ENCODE results near the gene PIK3CB.
"Not testable (repeated sequence)": the region's sequence is repeated elsewhere in the genome, so short reads cannot be mapped to it uniquely, and the experiment has no call there.

PIK3CB gene

GRCh38 chr3:138842483-138843188 lies 7.9 kb upstream of the PIK3CB start:
- no peak overlapping the region for H3K4me2 ChIP-seq (ENCODE audit: low read depth, low read length, poor library complexity, severe bottlenecking)
- no peak overlapping the region for H3K27ac ChIP-seq (ENCODE audit: low read depth, low read length)
- no peaks in the 10 kb centered on the region for H3K36me3 ChIP-seq (ENCODE audit: low read length)
- no peaks in the 10 kb centered on the region for H3F3A ChIP-seq (ENCODE audit: insufficient read depth)
- no peaks in the 10 kb centered on the region for H3K27me3 ChIP-seq (ENCODE audit: low read length)
- H4K20me1 ChIP-seq (ENCODE audit: low read depth, low read length): no peaks in the 10 kb centered on the region
- H3K9me3 ChIP-seq (ENCODE audit: insufficient read depth, low read length): no peaks in the 10 kb centered on the region
- TF ChIP-seq EZH2phosphoT487 (conservative IDR thresholded peaks at IDR 0.05; ENCODE audit: low read length): no peak
- TF ChIP-seq CTCF (IDR thresholded peaks at IDR 0.05; ENCODE audit: insufficient read depth, low read length, poor library complexity, severe bottlenecking): no peak
- H3K9me2 ChIP-seq (replicated peaks; ENCODE audit: insufficient read depth, low read length): no peaks in the 10 kb centered on the region
- H3K9ac ChIP-seq (ENCODE audit: low read length): no peak overlapping the region
- H2AFZ ChIP-seq (ENCODE audit: low read depth, low read length, severe bottlenecking): no peak overlapping the region
- no peaks in the 10 kb centered on the region for H3K79me2 ChIP-seq (ENCODE audit: insufficient read depth, low read length)
- H3K4me3 ChIP-seq (ENCODE audit: insufficient read depth, low read length, poor library complexity, severe bottlenecking): no peak overlapping the region

- not testable (repeated sequence) for H4K20me1 ChIP-seq (ENCODE audit: low read depth, low read length); H3K9ac ChIP-seq (ENCODE audit: low read length); H3K36me3 ChIP-seq (ENCODE audit: low read length); H3K4me3 ChIP-seq (ENCODE audit: insufficient read depth, low read length, poor library complexity, severe bottlenecking); H3F3A ChIP-seq (ENCODE audit: insufficient read depth); H2AFZ ChIP-seq (ENCODE audit: low read depth, low read length, severe bottlenecking); H3K9me3 ChIP-seq (ENCODE audit: insufficient read depth, low read length); H3K27me3 ChIP-seq (ENCODE audit: low read length); H3K27ac ChIP-seq (ENCODE audit: low read depth, low read length); H3K4me2 ChIP-seq (ENCODE audit: low read depth, low read length, poor library complexity, severe bottlenecking); H3K9me2 ChIP-seq (replicated peaks; ENCODE audit: insufficient read depth, low read length); H3K79me2 ChIP-seq (ENCODE audit: insufficient read depth, low read length)
Measured at GRCh38 chr3:138838385-138838784, 3.7 kb upstream of the PIK3CB start.

GRCh38 chr3:138835846-138836245 lies 1.1 kb upstream of the PIK3CB start:
- H2AFZ ChIP-seq (ENCODE audit: low read depth, low read length, severe bottlenecking); H3F3A ChIP-seq (ENCODE audit: insufficient read depth); H3K27ac ChIP-seq (ENCODE audit: low read depth, low read length); H3K9me2 ChIP-seq (replicated peaks; ENCODE audit: insufficient read depth, low read length); H3K4me3 ChIP-seq (ENCODE audit: insufficient read depth, low read length, poor library complexity, severe bottlenecking); H3K9ac ChIP-seq (ENCODE audit: low read length); H3K27me3 ChIP-seq (ENCODE audit: low read length); H4K20me1 ChIP-seq (ENCODE audit: low read depth, low read length); H3K36me3 ChIP-seq (ENCODE audit: low read length); H3K9me3 ChIP-seq (ENCODE audit: insufficient read depth, low read length); H3K4me2 ChIP-seq (ENCODE audit: low read depth, low read length, poor library complexity, severe bottlenecking): not testable (repeated sequence)
- H3K79me2 ChIP-seq (ENCODE audit: insufficient read depth, low read length): peaks cover 29% of the 10 kb centered on the region

GRCh38 chr3:138835397-138835757 lies 649 bp upstream of the PIK3CB start:
- Histone ChIP-seq H3K9me2 (replicated peaks; ENCODE audit: insufficient read depth, low read length) (no peaks in the 10 kb centered on the region), H3K9me3 (ENCODE audit: insufficient read depth, low read length) (no peaks in the 10 kb centered on the region), H3F3A (ENCODE audit: insufficient read depth) (no peaks in the 10 kb centered on the region), H3K36me3 (ENCODE audit: low read length) (no peaks in the 10 kb centered on the region), H3K4me2 (ENCODE audit: low read depth, low read length, poor library complexity, severe bottlenecking) (peak overlapping the region; percentile 93), H3K27ac (ENCODE audit: low read depth, low read length) (peak overlapping the region; percentile 50), H3K4me3 (ENCODE audit: insufficient read depth, low read length, poor library complexity, severe bottlenecking) (peak overlapping the region; percentile 74), H3K9ac (ENCODE audit: low read length) (peak overlapping the region; percentile 93), H4K20me1 (ENCODE audit: low read depth, low read length) (no peaks in the 10 kb centered on the region), H3K79me2 (ENCODE audit: insufficient read depth, low read length) (peaks cover 31% of the 10 kb centered on the region), H2AFZ (ENCODE audit: low read depth, low read length, severe bottlenecking) (peak overlapping the region; percentile 94), H3K27me3 (ENCODE audit: low read length) (no peaks in the 10 kb centered on the region)
- TF ChIP-seq CTCF (IDR thresholded peaks at IDR 0.05; ENCODE audit: insufficient read depth, low read length, poor library complexity, severe bottlenecking) (no peak), EZH2phosphoT487 (conservative IDR thresholded peaks at IDR 0.05; ENCODE audit: low read length) (no peak)
